ENCODE measurements around the gene MYH7B. TPM values are rescaled to one million over a fixed set of nuclear protein-coding genes. Genes with fewer than 3 reads are reported as not detected.

The MYH7B gene
- total and polyA plus RNA-seq, 9 donors: 21.7 to 138 (median 73.8) TPM

GRCh38 chr20:35003211-35004031 is 47.8 kb downstream of the MYH7B start:
- Histone ChIP-seq H3K27ac (ENCODE audit: low read length) (no peak overlapping the region), H3K27me3 (ENCODE audit: control insufficient read depth, insufficient read depth, low read length) (no peaks in the 10 kb centered on the region)
- 90% methylated on average over 12 of the region's 25 CpGs for WGBS (ENCODE audit: insufficient coverage)

GRCh38 chr20:35004051-35004725 is 48.5 kb downstream of the MYH7B start:
- Histone ChIP-seq H3K27me3 (ENCODE audit: control insufficient read depth, insufficient read depth, low read length) (no peaks in the 10 kb centered on the region), H3K36me3 (ENCODE audit: control insufficient read depth, insufficient read depth, low read length) (peaks cover 97% of the 10 kb centered on the region), H3K4me1 (ENCODE audit: control insufficient read depth, insufficient read depth, low read length) (no peaks in the 10 kb centered on the region), H3K4me3 (ENCODE audit: low read length) (no peak overlapping the region), H3K27ac (ENCODE audit: low read length) (no peak overlapping the region), H3K9me3 (replicated peaks; ENCODE audit: control insufficient read depth, low read depth, low read length) (no peaks in the 10 kb centered on the region)
- 85% methylated on average over 16 of the region's 18 CpGs for WGBS (ENCODE audit: insufficient coverage)
- DNase-seq: no peak

More at GRCh38 chr20:35003211-35004031, 47.8 kb downstream of the MYH7B start:
- no peak overlapping the region for H3K4me3 ChIP-seq (ENCODE audit: low read length)
- no peak for DNase-seq
- no peaks in the 10 kb centered on the region for H3K4me1 ChIP-seq (ENCODE audit: control insufficient read depth, insufficient read depth, low read length)
- H3K36me3 ChIP-seq (ENCODE audit: control insufficient read depth, insufficient read depth, low read length): peaks cover 97% of the 10 kb centered on the region
- H3K9me3 ChIP-seq (replicated peaks; ENCODE audit: control insufficient read depth, low read depth, low read length): no peaks in the 10 kb centered on the region

- H3K27me3 ChIP-seq (ENCODE audit: control insufficient read depth, insufficient read depth, low read length): no peaks in the 10 kb centered on the region
- peaks cover 97% of the 10 kb centered on the region for H3K36me3 ChIP-seq (ENCODE audit: control insufficient read depth, insufficient read depth, low read length)
- no peak overlapping the region for H3K27ac ChIP-seq (ENCODE audit: low read length)
- no peaks in the 10 kb centered on the region for H3K4me1 ChIP-seq (ENCODE audit: control insufficient read depth, insufficient read depth, low read length)
- DNase-seq: no peak
- 90% methylated on average over 18 of the region's 20 CpGs for WGBS (ENCODE audit: insufficient coverage)
- H3K4me3 ChIP-seq (ENCODE audit: low read length): no peak overlapping the region
- H3K9me3 ChIP-seq (replicated peaks; ENCODE audit: control insufficient read depth, low read depth, low read length): no peaks in the 10 kb centered on the region
Observed at GRCh38 chr20:35004749-35005462, 49.2 kb downstream of the MYH7B start.

Other genes with a start within 250 kb of the MYH7B start
- gene NCOA6, start 130.2 kb upstream of the MYH7B start, total RNA-seq: 11.3 TPM
- 10 to 100 TPM; 23.1 to 30.0 (median 27.2) TPM for gene NCOA6, start 130.2 kb upstream of the MYH7B start, polyA plus RNA-seq (ENCODE audit: insufficient read depth in 1 of 8, insufficient read length in 8 of 8, low replicate concordance in 1 of 8)
- gene GGT7, start 83.0 kb upstream of the MYH7B start, total RNA-seq: 4.5 TPM
- gene GGT7, start 83.0 kb upstream of the MYH7B start, polyA plus RNA-seq (ENCODE audit: insufficient read depth in 1 of 8, insufficient read length in 8 of 8, low replicate concordance in 1 of 8): 10 to 100 TPM; 13.3 to 24.7 (median 17.1) TPM
- 39.1 TPM for gene ACSS2, start 79.3 kb upstream of the MYH7B start, total RNA-seq
- 10 to 100 TPM; 41.3 to 61.4 (median 50.6) TPM for gene ACSS2, start 79.3 kb upstream of the MYH7B start, polyA plus RNA-seq (ENCODE audit: insufficient read depth in 1 of 8, insufficient read length in 8 of 8, low replicate concordance in 1 of 8)
- gene GSS, start 62 bp upstream of the MYH7B start, total RNA-seq: 29.1 TPM
- 10 to 100 TPM; 26.1 to 34.0 (median 29.5) TPM for gene GSS, start 62 bp upstream of the MYH7B start, polyA plus RNA-seq (ENCODE audit: insufficient read depth in 1 of 8, insufficient read length in 8 of 8, low replicate concordance in 1 of 8)
- gene TRPC4AP, start 136.9 kb downstream of the MYH7B start, total RNA-seq: 28.6 TPM
- gene TRPC4AP, start 136.9 kb downstream of the MYH7B start, polyA plus RNA-seq (ENCODE audit: insufficient read depth in 1 of 8, insufficient read length in 8 of 8, low replicate concordance in 1 of 8): 10 to 100 TPM; 46.6 to 61.0 (median 56.7) TPM
- gene EDEM2, start 191.5 kb downstream of the MYH7B start, total RNA-seq: 9.4 TPM
- 10 to 100 TPM in 3 of 8 donors, 1 to 10 TPM in 5; 7.4 to 10.8 (median 9.5) TPM for gene EDEM2, start 191.5 kb downstream of the MYH7B start, polyA plus RNA-seq (ENCODE audit: insufficient read depth in 1 of 8, insufficient read length in 8 of 8, low replicate concordance in 1 of 8)
- 51.9 TPM for gene PROCR, start 216.2 kb downstream of the MYH7B start, total RNA-seq
- gene PROCR, start 216.2 kb downstream of the MYH7B start, polyA plus RNA-seq (ENCODE audit: insufficient read depth in 1 of 8, insufficient read length in 8 of 8, low replicate concordance in 1 of 8): 10 to 100 TPM; 31.1 to 51.3 (median 44.0) TPM

Data from muscle of leg (tissue), 11 donors.